ENCODE measurements around the gene PLEKHO2.

Gene PLEKHO2

DNA sequence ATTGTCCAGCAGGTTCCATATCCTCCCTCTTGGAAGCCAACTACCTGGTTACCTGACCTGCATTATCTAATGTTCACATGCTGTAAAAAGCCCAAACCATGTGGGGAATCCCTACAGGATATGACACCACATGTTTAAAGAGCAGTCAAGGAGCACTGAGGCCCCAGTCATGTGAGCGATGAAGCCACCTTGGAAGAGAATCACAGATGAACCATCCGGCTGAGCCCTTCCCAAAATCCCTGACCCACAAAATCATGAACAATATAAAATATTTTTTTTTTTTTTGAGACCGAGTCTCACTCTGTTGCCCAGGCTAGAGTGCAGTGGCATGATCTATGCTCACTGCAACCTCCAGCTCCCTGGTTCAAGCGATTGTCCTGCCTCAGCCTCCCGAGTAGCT is 59.4 kb downstream of the PLEKHO2 start:
- TF ChIP-seq POLR2AphosphoS5 (IDR thresholded peaks at IDR 0.05; ENCODE audit: low read depth, low read length), result no peak
- TF ChIP-seq POLR2A (IDR thresholded peaks at IDR 0.05; ENCODE audit: low read depth, low read length), result no peak
- no peak for TF ChIP-seq TAF1 (IDR thresholded peaks at IDR 0.05; ENCODE audit: borderline replicate concordance, low read depth, low read length)

DNA sequence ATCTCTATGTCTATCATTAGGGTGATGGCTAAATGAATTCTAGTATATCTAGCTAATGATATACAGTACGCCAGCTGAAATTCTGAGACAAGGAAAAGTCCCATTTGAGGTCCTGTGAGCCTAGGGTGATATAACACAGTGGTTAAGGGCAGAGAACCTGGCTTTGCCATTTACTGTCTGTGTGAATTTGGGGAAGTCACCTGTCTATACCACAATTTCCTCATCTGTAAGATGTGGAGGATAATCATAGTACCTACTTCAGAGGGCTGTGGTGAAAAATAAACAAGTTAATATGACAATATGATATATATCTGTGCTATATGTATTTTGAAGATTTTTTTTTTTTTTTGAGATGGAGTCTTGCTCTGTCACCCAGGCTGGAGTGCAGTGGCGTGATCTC is 60.2 kb downstream of the PLEKHO2 start:
- TF ChIP-seq POLR2A (IDR thresholded peaks at IDR 0.05; ENCODE audit: low read depth, low read length), result no peak
- no peak for TF ChIP-seq TAF1 (IDR thresholded peaks at IDR 0.05; ENCODE audit: borderline replicate concordance, low read depth, low read length)
- TF ChIP-seq POLR2AphosphoS5 (IDR thresholded peaks at IDR 0.05; ENCODE audit: low read depth, low read length), result no peak
- FAIRE-seq (no peak), DNase-seq (ENCODE audit: insufficient read length) (no peak)

More for the DNA sequence above, 59.4 kb downstream of the PLEKHO2 start:
- FAIRE-seq (no peak), DNase-seq (ENCODE audit: insufficient read length) (no peak)

DNA sequence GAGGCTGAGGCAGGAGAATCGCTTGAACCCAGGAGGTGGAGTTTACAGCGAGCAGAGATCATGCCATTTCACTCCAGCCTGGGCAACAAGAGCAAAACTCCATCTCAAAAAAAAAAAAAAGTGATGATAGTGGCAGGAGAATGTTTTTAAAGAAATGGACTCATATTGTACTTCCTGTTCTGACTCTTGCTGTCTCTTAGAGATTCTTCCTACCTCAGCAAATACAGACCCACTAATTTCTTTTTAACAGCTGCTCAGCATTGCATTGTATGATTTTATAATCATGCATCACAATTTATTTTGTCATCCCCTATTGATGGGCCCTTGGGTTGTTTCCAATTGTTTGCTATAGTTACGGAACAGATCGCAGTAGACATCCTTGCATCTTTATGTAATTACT is 61.1 kb downstream of the PLEKHO2 start:
- TF ChIP-seq POLR2AphosphoS5 (IDR thresholded peaks at IDR 0.05; ENCODE audit: low read depth, low read length) (no peak), TAF1 (IDR thresholded peaks at IDR 0.05; ENCODE audit: borderline replicate concordance, low read depth, low read length) (no peak), POLR2A (IDR thresholded peaks at IDR 0.05; ENCODE audit: low read depth, low read length) (no peak)
- FAIRE-seq (no peak), DNase-seq (ENCODE audit: insufficient read length) (no peak)

DNA sequence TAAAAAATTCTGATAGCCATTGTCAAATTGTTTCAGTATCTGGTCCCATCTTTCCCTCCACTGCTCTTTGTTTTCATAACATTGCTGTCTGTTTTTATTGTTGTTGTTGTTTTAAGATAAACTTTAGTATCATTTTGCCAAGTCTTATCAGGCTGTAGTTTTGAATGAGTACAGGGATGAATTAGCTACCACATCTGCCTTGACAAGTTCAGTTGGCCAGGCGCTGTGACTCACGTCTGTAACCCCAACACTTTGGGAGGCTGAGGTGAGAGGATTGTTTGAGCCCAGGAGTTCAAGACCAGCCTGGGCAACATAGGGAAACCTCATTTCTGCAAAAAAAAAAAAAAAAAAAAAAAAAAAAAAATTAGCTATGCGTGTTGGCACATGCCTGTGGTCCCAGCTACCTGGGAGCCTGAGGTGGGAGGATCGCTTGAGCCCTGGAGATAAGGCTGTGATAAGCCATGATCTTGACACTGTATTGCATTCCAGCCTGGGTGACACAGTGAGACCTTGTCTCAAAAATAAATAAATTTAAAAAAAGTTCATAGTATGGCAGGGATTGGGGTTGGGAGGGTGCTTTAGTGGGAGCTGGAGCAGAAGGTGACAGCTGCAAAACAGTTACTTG is 61.7 kb downstream of the PLEKHO2 start:
- TF ChIP-seq POLR2AphosphoS5 (IDR thresholded peaks at IDR 0.05; ENCODE audit: low read depth, low read length) (no peak), TAF1 (IDR thresholded peaks at IDR 0.05; ENCODE audit: borderline replicate concordance, low read depth, low read length) (no peak), POLR2A (IDR thresholded peaks at IDR 0.05; ENCODE audit: low read depth, low read length) (no peak)
- DNase-seq (ENCODE audit: insufficient read length) (no peak), FAIRE-seq (peak; percentile 30)

DNA sequence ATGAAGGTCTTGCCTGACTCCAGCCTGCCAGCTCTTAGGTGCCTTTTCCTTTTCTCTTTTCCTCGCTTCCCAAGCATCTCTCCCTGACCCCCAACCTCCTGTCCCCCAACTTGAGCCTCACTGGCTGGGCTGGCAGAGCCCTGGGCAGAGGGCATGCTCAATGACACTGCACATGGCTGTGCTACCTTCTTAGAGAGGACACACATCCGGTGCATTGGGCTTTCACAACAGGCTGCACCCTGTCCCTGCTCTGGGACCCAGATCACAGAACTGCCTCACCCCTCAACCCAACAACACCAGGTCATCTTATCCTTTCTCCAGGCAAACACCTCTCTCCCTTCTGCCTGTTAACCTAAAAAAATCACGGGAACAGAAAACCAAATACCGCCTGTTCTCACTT is 62.5 kb downstream of the PLEKHO2 start:
- TF ChIP-seq TAF1 (IDR thresholded peaks at IDR 0.05; ENCODE audit: borderline replicate concordance, low read depth, low read length) (no peak), POLR2AphosphoS5 (IDR thresholded peaks at IDR 0.05; ENCODE audit: low read depth, low read length) (no peak), POLR2A (IDR thresholded peaks at IDR 0.05; ENCODE audit: low read depth, low read length) (no peak)
- no peak for FAIRE-seq
- DNase-seq (ENCODE audit: insufficient read length), result no peak

DNA sequence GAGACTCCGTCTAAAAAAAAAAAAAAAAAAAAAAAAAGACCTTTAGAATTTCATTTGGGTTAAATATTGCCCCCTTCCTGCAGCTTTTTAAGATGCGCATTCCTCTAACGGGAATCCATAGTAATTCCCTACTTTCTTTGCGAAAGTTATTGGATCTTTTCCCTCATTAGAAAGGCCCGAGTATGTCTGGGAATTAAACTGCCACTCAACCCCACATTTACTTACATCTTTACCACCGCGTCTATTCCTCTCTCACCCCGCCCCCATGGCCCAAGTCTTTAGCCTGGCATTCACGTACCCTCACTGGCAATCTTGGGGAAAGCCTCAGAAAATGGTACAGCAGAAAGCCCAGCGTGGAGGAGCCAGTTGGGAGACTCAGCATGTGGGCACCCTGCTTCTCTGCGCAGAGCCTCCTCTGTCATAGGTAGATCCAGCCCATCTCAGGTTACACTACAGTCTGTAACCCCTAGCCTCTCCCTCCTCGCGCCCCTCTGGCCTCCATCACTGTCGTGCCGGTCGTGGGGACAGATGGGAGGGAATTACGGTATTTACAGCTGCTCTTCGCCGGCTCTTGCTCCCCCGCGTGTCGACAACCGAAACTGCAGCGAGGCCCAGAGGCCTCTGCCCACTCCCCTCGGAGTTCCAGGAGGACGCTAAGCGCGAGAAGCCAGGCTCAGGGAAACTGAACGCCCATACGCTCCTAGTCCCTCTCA is 63.6 kb downstream of the PLEKHO2 start:
- FAIRE-seq (peak; percentile 90), DNase-seq (ENCODE audit: insufficient read length) (peak; percentile 88)
- no peak for TF ChIP-seq POLR2AphosphoS5 (IDR thresholded peaks at IDR 0.05; ENCODE audit: low read depth, low read length)
- TF ChIP-seq TAF1 (IDR thresholded peaks at IDR 0.05; ENCODE audit: borderline replicate concordance, low read depth, low read length), result no peak
- no peak for TF ChIP-seq POLR2A (IDR thresholded peaks at IDR 0.05; ENCODE audit: low read depth, low read length)

DNA sequence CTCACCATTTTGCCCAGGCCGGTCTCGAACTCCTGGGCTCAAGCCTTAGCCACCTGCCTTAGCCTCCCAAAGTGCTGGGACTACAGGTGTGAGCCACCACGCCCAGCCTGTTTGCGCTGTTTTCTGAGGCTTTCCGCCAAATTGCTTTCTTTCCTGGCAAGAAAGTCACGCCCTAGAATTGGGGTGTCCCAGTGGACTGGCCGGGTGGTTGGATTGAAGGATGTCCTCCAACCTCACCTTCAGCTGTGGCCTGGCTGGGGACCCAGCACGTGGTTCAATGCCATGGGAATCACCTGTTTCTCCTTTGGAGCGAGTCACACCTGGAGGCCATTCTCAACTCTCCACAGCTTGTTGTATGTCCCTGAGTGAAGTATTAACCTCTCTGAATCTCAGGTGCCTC is 64.2 kb downstream of the PLEKHO2 start:
- FAIRE-seq (no peak), DNase-seq (ENCODE audit: insufficient read length) (no peak)
- TF ChIP-seq POLR2A (IDR thresholded peaks at IDR 0.05; ENCODE audit: low read depth, low read length), result no peak
- no peak for TF ChIP-seq TAF1 (IDR thresholded peaks at IDR 0.05; ENCODE audit: borderline replicate concordance, low read depth, low read length)
- TF ChIP-seq POLR2AphosphoS5 (IDR thresholded peaks at IDR 0.05; ENCODE audit: low read depth, low read length), result no peak

DNA sequence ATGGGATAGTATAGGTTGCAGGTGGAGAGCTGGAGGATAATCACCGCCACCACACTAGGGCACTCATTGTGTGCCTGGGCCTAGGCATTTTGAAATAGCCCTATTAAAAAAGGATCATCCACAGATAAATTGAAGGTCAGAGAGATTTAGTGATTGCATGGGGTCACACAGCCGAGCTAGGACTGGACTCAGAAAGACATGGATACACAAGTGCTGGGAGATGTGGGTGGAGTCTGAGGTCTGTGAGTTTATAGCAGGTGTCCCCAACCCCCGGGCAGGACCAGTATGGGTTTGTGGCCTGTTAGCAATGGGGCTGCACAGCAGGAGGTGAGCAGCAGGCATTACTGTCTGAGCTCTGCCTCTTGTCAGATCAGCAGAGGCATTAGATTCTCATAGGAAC is 64.7 kb downstream of the PLEKHO2 start:
- no peak for FAIRE-seq
- TF ChIP-seq POLR2AphosphoS5 (IDR thresholded peaks at IDR 0.05; ENCODE audit: low read depth, low read length) (no peak), POLR2A (IDR thresholded peaks at IDR 0.05; ENCODE audit: low read depth, low read length) (no peak), TAF1 (IDR thresholded peaks at IDR 0.05; ENCODE audit: borderline replicate concordance, low read depth, low read length) (no peak)
- DNase-seq (ENCODE audit: insufficient read length), result no peak

DNA sequence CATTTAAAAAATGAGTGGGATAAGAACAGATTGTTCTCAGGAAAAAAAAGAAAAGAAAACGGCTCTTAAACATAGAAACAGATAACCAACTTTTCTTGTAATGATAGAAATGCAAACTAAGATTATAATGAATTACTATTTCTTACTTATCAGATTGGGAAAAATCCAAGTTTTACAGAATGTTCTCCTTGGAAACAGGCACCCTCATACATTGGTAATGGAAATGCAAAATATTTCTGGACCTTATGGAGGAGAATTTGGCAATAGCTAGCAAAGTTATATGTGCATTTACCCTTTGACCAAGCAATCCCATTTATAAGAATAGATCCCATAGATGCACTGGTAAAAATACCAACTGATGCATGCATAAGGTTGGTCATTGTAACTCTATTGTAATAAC is 66.3 kb downstream of the PLEKHO2 start:
- TF ChIP-seq TAF1 (IDR thresholded peaks at IDR 0.05; ENCODE audit: borderline replicate concordance, low read depth, low read length) (no peak), POLR2A (IDR thresholded peaks at IDR 0.05; ENCODE audit: low read depth, low read length) (no peak), POLR2AphosphoS5 (IDR thresholded peaks at IDR 0.05; ENCODE audit: low read depth, low read length) (no peak)
- DNase-seq (ENCODE audit: insufficient read length) (no peak), FAIRE-seq (no peak)

DNA sequence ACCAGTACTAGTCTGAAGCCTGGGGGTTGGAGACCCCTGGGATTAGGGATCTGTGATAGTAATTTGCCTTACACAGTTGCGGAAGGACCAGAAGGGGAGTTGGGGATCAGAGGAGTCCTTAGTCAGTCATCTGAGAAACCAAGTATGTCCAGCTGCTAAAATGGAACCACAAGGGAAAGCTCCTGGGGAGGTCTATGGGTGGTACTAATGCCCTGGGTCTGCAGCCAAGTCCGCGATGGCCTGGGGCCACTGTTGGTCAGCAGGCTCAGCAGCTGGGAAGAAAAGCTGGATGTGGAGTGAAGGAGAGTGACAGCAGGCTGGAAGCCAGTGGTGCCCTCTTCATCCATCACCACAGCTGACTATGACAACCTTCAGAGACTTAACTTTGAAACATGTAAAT is 67.8 kb downstream of the PLEKHO2 start:
- DNase-seq (ENCODE audit: insufficient read length) (no peak), FAIRE-seq (no peak)
- TF ChIP-seq TAF1 (IDR thresholded peaks at IDR 0.05; ENCODE audit: borderline replicate concordance, low read depth, low read length), result no peak

DNA sequence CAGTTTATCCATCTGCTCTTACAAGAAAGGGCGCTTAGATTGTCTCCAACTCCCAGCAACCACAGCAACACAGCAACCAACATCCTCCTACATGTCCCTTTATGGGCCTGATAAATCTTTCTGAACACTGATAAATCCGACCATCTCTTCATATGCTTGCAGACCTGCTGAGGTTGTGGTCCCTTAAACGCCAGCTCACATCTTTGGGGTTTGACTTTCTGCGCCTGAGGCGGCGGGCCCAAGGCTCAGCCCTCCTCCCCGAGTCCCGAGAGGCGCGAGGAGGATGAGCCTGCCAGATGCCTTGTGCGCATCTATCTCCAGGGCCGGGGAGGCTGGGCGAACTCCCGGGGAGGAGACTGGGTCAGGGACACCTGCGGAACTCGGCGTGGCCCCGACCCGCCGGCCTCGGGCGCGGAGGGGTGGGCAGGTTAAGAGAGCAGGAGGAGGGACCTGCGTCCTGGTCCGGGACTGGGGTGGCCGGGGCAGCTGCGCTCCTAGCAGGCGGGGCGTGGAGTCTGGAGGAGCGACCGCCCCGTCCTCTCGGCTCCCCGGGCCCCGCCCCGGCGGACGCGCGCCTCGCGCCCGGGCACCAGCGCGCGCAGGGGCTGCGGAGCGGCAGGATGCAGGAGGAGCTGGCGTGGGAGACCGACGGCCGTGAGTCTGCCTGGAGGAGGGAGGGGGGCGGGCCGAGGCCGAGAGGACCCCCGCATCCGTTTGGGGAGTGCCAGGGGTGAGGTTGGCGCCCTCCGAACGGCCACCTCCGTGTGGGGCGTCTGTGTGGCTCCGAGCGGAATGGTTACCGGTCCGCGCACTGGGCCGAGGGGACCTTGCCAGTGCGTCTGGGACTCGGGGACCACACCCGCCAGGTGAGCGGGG is 69.8 kb downstream of the PLEKHO2 start, which contains the start of gene ANKDD1A:
Gene ANKDD1A (plus strand): TSS at position 592 of the 876 bp plus-strand sequence. CDS start 29 bp downstream, at position 621.
- DNase-seq (ENCODE audit: insufficient read length) (peak; percentile 90), FAIRE-seq (peak; percentile 85)
- no peak for TF ChIP-seq TAF1 (IDR thresholded peaks at IDR 0.05; ENCODE audit: borderline replicate concordance, low read depth, low read length)
- no peak for TF ChIP-seq POLR2AphosphoS5 (IDR thresholded peaks at IDR 0.05; ENCODE audit: low read depth, low read length)
- no peak for TF ChIP-seq POLR2A (IDR thresholded peaks at IDR 0.05; ENCODE audit: low read depth, low read length)
